ENCODE data around the gene ELK3. TPM values are rescaled to one million over a fixed set of nuclear protein-coding genes. Genes with fewer than 3 reads are reported as not detected.
"Not testable (repeated sequence)": the region's sequence is repeated elsewhere in the genome, so short reads cannot be mapped to it uniquely, and the experiment has no call there.

ELK3 gene
- total RNA-seq, 2 donors from 2014 or later, result 68.8 to 71.2 TPM

DNA sequence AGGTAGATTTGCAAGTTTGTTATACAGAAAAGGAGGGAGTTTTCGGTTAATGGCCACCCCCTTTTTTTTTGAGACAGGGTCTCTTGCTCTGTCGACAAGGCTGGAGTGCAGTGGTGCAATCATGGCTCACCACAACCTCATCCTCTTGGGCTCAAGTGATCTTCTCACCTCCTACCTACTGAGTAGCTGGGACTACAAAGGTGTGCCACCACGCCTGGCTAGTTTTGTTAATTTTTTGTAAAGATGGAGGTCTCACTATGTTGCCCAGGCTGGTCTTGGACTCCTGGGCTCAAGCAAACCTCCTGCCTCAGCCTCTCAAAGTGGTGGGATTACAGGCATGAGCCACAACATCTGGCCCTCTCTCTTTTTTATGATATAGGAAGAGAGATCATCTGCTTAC lies 111.5 kb downstream of the ELK3 start:
- Mint-ChIP-seq H3K4me1 (peaks cover 16% of the 10 kb centered on the region), H3K27me3 (no peaks in the 10 kb centered on the region), H3K4me3 (no peak overlapping the region), H3K36me3 (ENCODE audit: low read depth) (peaks cover 6% of the 10 kb centered on the region), H3K27ac (peak overlapping the region; percentile 47)
- DNase-seq (no peak), ATAC-seq (peak; percentile 36)
- no peaks in the 10 kb centered on the region for H3K9me3 ChIP-seq (ENCODE audit: control insufficient read depth, low read length, poor library complexity, severe bottlenecking)

DNA sequence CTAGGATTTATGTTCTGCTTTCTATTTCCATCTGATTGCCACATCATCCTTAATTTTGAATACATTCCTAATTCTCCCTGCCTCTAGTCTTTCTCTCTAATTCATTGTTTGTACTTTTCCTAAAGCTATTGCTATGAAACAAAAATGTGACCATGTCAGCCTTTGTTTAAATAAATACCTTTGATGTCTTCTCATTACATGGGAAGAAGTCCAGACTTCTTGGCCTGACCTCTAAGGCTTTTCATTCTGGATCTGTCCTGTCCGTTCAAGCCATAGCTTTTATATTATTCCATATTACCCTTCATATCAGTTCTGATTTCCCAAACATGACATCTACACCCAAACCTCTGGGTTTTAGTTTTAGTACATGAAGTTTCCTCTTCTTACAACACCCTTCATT lies 114.7 kb downstream of the ELK3 start:
- Mint-ChIP-seq H3K4me3 (peak overlapping the region; percentile 25), H3K27ac (peak overlapping the region; percentile 24), H3K4me1 (peaks cover 16% of the 10 kb centered on the region), H3K36me3 (ENCODE audit: low read depth) (peaks cover 6% of the 10 kb centered on the region), H3K27me3 (no peaks in the 10 kb centered on the region)
- no peaks in the 10 kb centered on the region for H3K9me3 ChIP-seq (ENCODE audit: control insufficient read depth, low read length, poor library complexity, severe bottlenecking)
- DNase-seq (no peak), ATAC-seq (no peak)

DNA sequence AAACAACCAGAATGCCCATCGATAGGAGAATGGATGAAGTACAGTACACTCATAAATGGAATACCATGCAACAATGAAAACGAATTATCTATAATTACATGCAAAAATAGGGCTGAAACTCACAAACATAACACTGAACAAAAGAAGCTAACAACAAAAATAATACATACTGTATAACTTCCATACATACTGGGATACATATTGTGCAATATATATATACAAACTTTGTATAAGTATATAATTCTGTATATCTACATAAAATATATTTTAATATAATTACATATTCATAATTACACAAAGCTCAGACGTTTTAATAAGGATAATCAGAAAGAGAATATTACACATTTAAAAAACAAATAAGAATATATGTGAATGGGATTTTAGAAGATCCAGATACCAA lies 115.9 kb downstream of the ELK3 start:
- ATAC-seq, result no peak
- no peak for DNase-seq
- peaks cover 6% of the 10 kb centered on the region for H3K36me3 Mint-ChIP-seq (ENCODE audit: low read depth)
- peaks cover 16% of the 10 kb centered on the region for H3K4me1 Mint-ChIP-seq
- no peaks in the 10 kb centered on the region for H3K9me3 ChIP-seq (ENCODE audit: control insufficient read depth, low read length, poor library complexity, severe bottlenecking)
- H3K27ac Mint-ChIP-seq, result no peak overlapping the region
- no peaks in the 10 kb centered on the region for H3K27me3 Mint-ChIP-seq
- H3K4me3 Mint-ChIP-seq, result no peak overlapping the region

DNA sequence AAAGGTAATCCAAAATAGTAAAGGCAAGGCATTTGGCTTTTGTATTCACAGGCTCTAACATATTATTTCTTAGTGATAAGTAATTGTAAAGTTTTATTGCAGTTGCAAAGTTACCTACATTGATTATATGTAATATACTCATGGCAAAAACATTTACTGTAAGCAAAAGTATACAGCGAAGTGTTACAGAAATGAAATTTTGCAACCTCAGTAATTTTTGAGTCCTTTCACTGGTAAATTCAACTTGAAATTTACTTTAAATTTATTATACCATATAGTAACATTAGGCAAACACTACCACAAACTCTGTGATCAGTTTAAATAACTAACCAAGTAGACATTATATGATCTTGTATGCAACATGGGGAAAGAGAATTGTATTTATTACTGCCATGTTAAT lies 117.0 kb downstream of the ELK3 start:
- ATAC-seq (no peak), DNase-seq (no peak)
- Mint-ChIP-seq H3K36me3 (ENCODE audit: low read depth) (peaks cover 6% of the 10 kb centered on the region), H3K27ac (no peak overlapping the region), H3K27me3 (no peaks in the 10 kb centered on the region), H3K4me1 (peaks cover 15% of the 10 kb centered on the region), H3K4me3 (no peak overlapping the region)
- no peaks in the 10 kb centered on the region for H3K9me3 ChIP-seq (ENCODE audit: control insufficient read depth, low read length, poor library complexity, severe bottlenecking)

DNA sequence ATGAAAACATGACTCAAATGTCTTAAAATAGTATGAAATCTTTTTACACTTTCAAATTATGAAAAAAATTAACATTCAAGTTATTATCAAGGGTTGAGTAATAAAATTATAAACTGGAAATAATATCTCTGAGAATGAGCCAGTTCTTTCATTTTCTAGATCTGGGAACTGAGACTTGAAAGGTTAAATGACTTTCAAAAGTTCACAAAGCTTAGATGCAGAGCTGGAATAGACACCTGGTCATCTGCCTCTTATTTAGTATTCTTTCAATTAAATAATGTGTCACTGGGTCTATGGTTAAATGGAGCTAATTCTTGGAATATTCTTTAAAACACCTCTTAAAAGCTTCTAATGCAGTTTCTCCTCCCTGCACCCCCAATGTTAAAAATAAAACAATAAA lies 119.4 kb downstream of the ELK3 start:
- Mint-ChIP-seq H3K36me3 (ENCODE audit: low read depth) (peaks cover 6% of the 10 kb centered on the region), H3K27ac (no peak overlapping the region), H3K4me1 (peaks cover 11% of the 10 kb centered on the region), H3K4me3 (no peak overlapping the region), H3K27me3 (no peaks in the 10 kb centered on the region)
- no peaks in the 10 kb centered on the region for H3K9me3 ChIP-seq (ENCODE audit: control insufficient read depth, low read length, poor library complexity, severe bottlenecking)
- ATAC-seq (no peak), DNase-seq (no peak)

DNA sequence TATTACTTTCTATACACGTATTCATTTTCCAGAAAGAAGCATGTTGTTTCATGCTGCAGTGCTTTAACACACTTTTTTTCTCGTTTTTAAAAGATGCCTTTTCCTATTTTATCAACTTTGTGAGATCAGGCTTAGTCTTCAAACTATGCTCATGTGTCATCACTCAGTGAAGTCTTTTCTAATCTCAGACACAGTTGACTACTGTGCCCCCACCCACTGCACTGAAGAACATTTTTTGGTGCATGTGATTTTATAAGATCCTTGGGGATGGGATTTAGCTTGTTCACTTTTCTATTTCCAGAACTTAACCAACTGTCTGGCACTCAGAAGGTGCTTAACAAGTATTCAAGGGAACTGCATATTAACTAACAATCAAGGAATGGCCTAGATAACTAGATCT lies 120.5 kb downstream of the ELK3 start:
- Mint-ChIP-seq H3K27ac (no peak overlapping the region), H3K27me3 (no peaks in the 10 kb centered on the region), H3K4me1 (peaks cover 5% of the 10 kb centered on the region), H3K36me3 (ENCODE audit: low read depth) (peaks cover 4% of the 10 kb centered on the region), H3K4me3 (no peak overlapping the region)
- no peaks in the 10 kb centered on the region for H3K9me3 ChIP-seq (ENCODE audit: control insufficient read depth, low read length, poor library complexity, severe bottlenecking)
- peak; percentile 14 for ATAC-seq
- DNase-seq, result no peak

DNA sequence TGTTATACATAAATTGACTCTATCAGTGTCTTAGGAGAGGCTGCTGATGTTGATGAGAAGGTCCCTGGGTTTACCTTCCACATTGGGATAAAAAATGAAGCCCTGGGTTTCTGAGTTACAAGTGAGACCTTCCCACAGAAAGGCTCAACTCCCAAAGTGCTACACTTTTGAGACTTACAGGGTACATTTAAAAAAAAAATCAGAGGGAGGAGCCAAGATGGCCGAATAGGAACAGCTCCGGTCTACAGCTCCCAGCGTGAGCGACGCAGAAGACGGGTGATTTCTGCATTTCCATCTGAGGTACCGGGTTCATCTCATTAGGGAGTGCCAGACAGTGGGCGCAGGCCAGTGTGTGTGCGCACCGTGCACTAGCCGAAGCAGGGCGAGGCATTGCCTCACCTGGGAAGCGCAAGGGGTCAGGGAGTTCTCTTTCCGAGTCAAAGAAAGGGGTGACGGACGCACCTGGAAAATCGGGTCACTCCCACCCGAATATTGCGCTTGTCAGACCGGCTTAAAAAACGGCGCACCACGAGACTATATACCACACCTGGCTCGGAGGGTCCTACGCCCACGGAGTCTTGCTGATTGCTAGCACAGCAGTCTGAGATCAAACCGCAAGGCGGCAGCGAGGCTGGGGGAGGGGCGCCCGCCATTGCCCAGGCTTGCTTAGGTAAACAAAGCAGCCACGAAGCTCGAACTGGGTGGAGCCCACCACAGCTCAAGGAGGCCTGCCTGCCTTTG lies 121.7 kb downstream of the ELK3 start:
- peak; percentile 65 for ATAC-seq
- not testable (repeated sequence) for H3K36me3 Mint-ChIP-seq (ENCODE audit: low read depth); H3K4me1 Mint-ChIP-seq

DNA sequence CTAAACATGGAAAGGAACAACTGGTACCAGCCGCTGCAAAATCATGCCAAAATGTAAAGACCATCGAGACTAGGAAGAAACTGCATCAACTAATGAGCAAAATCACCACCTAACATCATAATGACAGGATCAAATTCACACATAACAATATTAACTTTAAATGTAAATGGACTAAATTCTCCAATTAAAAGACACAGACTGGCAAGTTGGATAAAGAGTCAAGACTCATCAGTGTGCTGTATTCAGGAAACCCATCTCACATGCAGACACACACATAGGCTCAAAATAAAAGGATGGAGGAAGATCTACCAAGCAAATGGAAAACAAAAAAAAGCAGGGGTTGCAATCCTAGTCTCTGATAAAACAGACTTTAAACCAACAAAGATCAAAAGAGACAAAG lies 123.6 kb downstream of the ELK3 start:
- not testable (repeated sequence) for H3K27me3 Mint-ChIP-seq; H3K4me1 Mint-ChIP-seq; DNase-seq; H3K9me3 ChIP-seq (ENCODE audit: control insufficient read depth, low read length, poor library complexity, severe bottlenecking); H3K4me3 Mint-ChIP-seq; H3K27ac Mint-ChIP-seq; H3K36me3 Mint-ChIP-seq (ENCODE audit: low read depth); ATAC-seq

More for the DNA sequence above, 121.7 kb downstream of the ELK3 start:
- H3K27me3 Mint-ChIP-seq; H3K9me3 ChIP-seq (ENCODE audit: control insufficient read depth, low read length, poor library complexity, severe bottlenecking): not testable (repeated sequence)
- Mint-ChIP-seq H3K27ac (peak overlapping the region; percentile 91), H3K4me3 (peak overlapping the region; percentile 91)
- peak in 1 of 3 donors; percentile 13 for DNase-seq

Other genes starting within 250 kb of the ELK3 start
- gene HAL, start 198.0 kb upstream of the ELK3 start, total RNA-seq, result 1 to 10 TPM in 1 of 2 donors, under 1 TPM in 1; 0.94 to 2.3 TPM
- gene LTA4H, start 158.8 kb upstream of the ELK3 start, total RNA-seq, result 10 to 100 TPM; 44.5 to 60.5 TPM
- gene CDK17, start 206.1 kb downstream of the ELK3 start, total RNA-seq, result 100 to 1,000 TPM; 123 to 131 TPM